ENCODE data around the gene MIEF1. TPM values are rescaled to one million over a fixed set of nuclear protein-coding genes. Genes with fewer than 3 reads are reported as not detected.
"Not testable (repeated sequence)": the region's sequence is repeated elsewhere in the genome, so short reads cannot be mapped to it uniquely, and the experiment has no call there.

Gene MIEF1
- total RNA-seq, 4 donors from 2014 or later: 12.8 to 27.1 (median 20.2) TPM

- no peak for DNase-seq (ENCODE audit: low spot score in 2 of 2)
- intact Hi-C loops (cut with DNase I; ENCODE audit: low total_unique reads): no loop called here
- no peak for TF ChIP-seq POLR2A (IDR thresholded peaks at IDR 0.05)
- TF ChIP-seq, protein P1, sequence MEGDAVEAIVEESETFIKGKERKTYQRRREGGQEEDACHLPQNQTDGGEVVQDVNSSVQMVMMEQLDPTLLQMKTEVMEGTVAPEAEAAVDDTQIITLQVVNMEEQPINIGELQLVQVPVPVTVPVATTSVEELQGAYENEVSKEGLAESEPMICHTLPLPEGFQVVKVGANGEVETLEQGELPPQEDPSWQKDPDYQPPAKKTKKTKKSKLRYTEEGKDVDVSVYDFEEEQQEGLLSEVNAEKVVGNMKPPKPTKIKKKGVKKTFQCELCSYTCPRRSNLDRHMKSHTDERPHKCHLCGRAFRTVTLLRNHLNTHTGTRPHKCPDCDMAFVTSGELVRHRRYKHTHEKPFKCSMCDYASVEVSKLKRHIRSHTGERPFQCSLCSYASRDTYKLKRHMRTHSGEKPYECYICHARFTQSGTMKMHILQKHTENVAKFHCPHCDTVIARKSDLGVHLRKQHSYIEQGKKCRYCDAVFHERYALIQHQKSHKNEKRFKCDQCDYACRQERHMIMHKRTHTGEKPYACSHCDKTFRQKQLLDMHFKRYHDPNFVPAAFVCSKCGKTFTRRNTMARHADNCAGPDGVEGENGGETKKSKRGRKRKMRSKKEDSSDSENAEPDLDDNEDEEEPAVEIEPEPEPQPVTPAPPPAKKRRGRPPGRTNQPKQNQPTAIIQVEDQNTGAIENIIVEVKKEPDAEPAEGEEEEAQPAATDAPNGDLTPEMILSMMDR (IDR thresholded peaks at IDR 0.05): no peak
- peak overlapping the region; percentile 41 for H3K4me3 ChIP-seq (ENCODE audit: low read depth, poor library complexity, severe bottlenecking)
- WGBS, 2 donors: 9 to 11% methylated on average over 21 to 24 of the region's 24 CpGs
Measured at GRCh38 chr22:39518996-39519680, 17.0 kb downstream of the MIEF1 start.

GRCh38 chr22:39519681-39520225, 17.7 kb downstream of the MIEF1 start:
- peak; percentile 99 for DNase-seq (ENCODE audit: low spot score in 2 of 2)

GRCh38 chr22:39520226-39521105, 18.4 kb downstream of the MIEF1 start, which contains the start of gene ATF4:
Gene ATF4, plus strand, starts transcription at chr22:39520562. Its CDS starts 884 bp downstream, at chr22:39521446.
- 0% methylated on average over 47 to 79 of the region's 86 CpGs for WGBS, 2 donors
- H3K4me3 ChIP-seq (ENCODE audit: low read depth, poor library complexity, severe bottlenecking): peak within 1 kb of the TSS; percentile 100
- peak; percentile 87 to 98 for DNase-seq (ENCODE audit: low spot score in 2 of 2)
- TF ChIP-seq POLR2A (IDR thresholded peaks at IDR 0.05): peak in 1 of 2 donors; percentile 98
- TF ChIP-seq, protein P1 (IDR thresholded peaks at IDR 0.05): no peak
- intact Hi-C loops (cut with DNase I; ENCODE audit: low total_unique reads): loop anchor here (10.0 kb wide), 3 partner anchors 116 to 206 kb away; partner anchors contain the start of genes RPL3 and SYNGR1

More at GRCh38 chr22:39519681-39520225, 17.7 kb downstream of the MIEF1 start:
- intact Hi-C loops (cut with DNase I; ENCODE audit: low total_unique reads): loop anchor here (10.0 kb wide), 3 partner anchors 115 to 205 kb away; partner anchors contain the start of genes RPL3 and SYNGR1
- no peak for TF ChIP-seq POLR2A (IDR thresholded peaks at IDR 0.05)
- TF ChIP-seq, protein P1 (IDR thresholded peaks at IDR 0.05): no peak
- 0 to 1% methylated on average over 21 to 42 of the region's 47 CpGs for WGBS, 2 donors
- H3K4me3 ChIP-seq (ENCODE audit: low read depth, poor library complexity, severe bottlenecking): peak overlapping the region; percentile 41

DNA sequence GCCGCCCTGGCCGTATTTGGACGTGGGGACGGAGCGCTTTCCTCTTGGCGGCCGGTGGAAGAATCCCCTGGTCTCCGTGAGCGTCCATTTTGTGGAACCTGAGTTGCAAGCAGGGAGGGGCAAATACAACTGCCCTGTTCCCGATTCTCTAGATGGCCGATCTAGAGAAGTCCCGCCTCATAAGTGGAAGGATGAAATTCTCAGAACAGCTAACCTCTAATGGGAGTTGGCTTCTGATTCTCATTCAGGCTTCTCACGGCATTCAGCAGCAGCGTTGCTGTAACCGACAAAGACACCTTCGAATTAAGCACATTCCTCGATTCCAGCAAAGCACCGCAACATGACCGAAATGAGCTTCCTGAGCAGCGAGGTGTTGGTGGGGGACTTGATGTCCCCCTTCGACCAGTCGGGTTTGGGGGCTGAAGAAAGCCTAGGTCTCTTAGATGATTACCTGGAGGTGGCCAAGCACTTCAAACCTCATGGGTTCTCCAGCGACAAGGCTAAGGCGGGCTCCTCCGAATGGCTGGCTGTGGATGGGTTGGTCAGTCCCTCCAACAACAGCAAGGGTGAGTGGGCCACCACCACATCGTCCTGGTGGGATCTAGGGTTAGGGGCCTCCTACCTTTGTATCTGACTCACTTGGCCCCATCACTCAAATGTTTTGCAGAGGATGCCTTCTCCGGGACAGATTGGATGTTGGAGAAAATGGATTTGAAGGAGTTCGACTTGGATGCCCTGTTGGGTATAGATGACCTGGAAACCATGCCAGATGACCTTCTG, 19.2 kb downstream of the MIEF1 start:
- 0 to 1% methylated on average over 20 to 27 of the region's 28 CpGs for WGBS, 2 donors
- peak overlapping the region; percentile 100 for H3K4me3 ChIP-seq (ENCODE audit: low read depth, poor library complexity, severe bottlenecking)
- not testable (repeated sequence) for DNase-seq (ENCODE audit: low spot score in 2 of 2)
- intact Hi-C loops (cut with DNase I; ENCODE audit: low total_unique reads): loop anchor here (10.0 kb wide), 3 partner anchors 116 to 206 kb away; partner anchors contain the start of genes RPL3 and SYNGR1

DNA sequence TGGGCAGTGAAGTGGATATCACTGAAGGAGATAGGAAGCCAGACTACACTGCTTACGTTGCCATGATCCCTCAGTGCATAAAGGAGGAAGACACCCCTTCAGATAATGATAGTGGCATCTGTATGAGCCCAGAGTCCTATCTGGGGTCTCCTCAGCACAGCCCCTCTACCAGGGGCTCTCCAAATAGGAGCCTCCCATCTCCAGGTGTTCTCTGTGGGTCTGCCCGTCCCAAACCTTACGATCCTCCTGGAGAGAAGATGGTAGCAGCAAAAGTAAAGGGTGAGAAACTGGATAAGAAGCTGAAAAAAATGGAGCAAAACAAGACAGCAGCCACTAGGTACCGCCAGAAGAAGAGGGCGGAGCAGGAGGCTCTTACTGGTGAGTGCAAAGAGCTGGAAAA, 20.0 kb downstream of the MIEF1 start:
- DNase-seq (ENCODE audit: low spot score in 2 of 2): not testable (repeated sequence)
- intact Hi-C loops (cut with DNase I; ENCODE audit: low total_unique reads): loop anchor here (10.0 kb wide), 3 partner anchors 117 to 207 kb away; partner anchors contain the start of genes RPL3 and SYNGR1
- peak overlapping the region; percentile 100 for H3K4me3 ChIP-seq (ENCODE audit: low read depth, poor library complexity, severe bottlenecking)
- WGBS, 2 donors: 9 to 10% methylated on average over 5 of the region's 5 CpGs

Data from lower leg skin (tissue), 4 donors.